H54 (cell line): ENCODE results near the gene DDX46.
"Not testable (repeated sequence)": the region's sequence is repeated elsewhere in the genome, so short reads cannot be mapped to it uniquely, and the experiment has no call there.

Experiments
- DNase-seq: peaks from one replicate; pipeline ENCODE4 v3.0.0; 2011; ENCODE audit warnings: low spot score, mixed read lengths; ENCODE audit not compliant: insufficient read length
- FAIRE-seq: peaks from 3 replicates; lab custom pipeline; 2011; peaks lifted over from hg19 to GRCh38; lab: Jason Lieb, UNC
- POLR2A ChIP-seq: IDR thresholded peaks from 2 replicates; pipeline ENCODE4 v1.6.1; 2011; ENCODE audit warnings: low read depth, mild to moderate bottlenecking, low read length

Gene DDX46

DNA sequence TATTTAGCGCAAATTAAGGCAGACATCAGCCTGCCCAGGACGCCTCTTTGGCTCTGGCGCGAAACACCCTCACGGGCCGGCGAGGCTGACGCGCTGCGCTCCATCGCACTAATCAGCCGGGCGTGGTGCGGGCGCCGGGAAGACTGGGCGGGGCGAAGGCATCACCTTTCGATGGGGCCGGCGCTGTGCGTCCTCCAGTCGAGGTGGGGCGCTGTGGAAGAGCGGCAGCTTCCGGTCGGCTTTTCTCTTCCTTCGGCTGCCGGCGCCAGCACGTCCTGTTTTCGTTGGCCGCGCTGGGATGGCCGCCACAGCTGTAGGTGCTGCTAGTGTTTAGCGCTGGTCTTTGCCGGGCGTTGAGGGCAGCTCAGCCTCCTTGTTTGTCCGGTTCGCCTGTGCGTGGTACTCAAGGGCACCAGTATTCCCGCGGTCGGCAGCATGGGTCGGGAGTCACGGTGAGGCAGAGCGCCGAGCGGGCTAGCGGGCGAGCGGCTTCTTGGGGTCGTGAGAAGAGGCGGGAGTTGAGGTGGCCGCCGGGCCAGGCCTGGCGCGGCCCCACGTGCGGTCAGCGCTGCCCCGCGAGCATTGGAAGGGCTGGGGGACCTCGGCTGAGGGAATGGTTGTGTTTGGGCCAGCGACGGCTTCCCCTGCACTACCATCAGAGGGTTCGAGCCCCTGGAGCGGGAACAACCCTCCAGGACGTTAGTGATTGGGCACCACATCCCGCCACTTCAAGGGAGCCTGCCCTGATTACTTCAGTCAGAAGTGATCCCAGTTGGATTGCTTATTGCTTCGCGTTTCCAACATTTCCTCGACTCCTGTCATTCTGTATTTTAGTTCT is at the start of gene DDX46:
TSS of gene DDX46 (plus strand) at position 276 of the 838 bp plus-strand sequence. CDS start at position 436, 160 bp downstream.
- peak; percentile 75 for TF ChIP-seq POLR2A
- FAIRE-seq (peak; percentile 41), DNase-seq (peak; percentile 89)

DNA sequence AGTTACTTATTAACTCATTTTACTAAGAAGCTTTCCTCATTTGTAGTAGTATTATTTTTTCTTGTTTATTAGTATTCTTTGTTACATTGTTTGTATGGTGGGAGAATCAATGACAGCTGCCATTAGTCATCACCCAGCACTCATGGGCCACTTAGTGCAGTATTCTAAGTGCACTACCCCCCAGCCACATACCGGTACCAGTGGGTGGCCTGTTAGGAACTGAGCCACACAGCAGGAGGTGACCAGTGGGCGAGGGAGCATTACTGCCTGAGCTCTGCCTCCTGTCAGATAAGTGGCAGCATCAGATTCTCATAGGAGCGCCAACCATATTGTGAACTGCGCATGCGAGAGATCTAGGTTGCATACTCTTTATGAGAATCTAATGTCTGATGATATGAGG is 44.5 kb upstream of the DDX46 start:
- DNase-seq (peak; percentile 15), FAIRE-seq (no peak)
- TF ChIP-seq POLR2A, result no peak

- TF ChIP-seq POLR2A, result no peak
- FAIRE-seq, result no peak
- no peak for DNase-seq
These were observed 44.0 kb upstream of the DDX46 start for GRCh38 chr5:134714541-134714940.

DNA sequence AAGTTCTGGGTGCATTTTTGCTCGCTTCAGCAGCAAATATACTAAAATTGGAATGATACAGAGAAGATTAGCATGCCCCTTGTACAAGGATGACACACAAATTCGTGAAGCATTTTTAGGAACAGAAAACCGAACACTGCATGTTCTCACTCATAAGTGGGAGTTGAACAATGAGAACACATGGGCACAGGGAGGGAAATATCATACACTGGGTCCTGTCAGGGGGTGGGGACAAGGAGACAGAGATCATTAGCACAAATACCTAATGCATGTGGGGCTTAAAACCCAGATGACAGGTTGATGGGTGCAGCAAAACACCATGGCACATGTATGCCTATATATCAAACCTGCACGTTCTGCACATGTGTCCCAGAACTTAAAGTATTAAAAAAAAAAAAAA is 43.1 kb upstream of the DDX46 start:
- DNase-seq, FAIRE-seq: not testable (repeated sequence)

DNA sequence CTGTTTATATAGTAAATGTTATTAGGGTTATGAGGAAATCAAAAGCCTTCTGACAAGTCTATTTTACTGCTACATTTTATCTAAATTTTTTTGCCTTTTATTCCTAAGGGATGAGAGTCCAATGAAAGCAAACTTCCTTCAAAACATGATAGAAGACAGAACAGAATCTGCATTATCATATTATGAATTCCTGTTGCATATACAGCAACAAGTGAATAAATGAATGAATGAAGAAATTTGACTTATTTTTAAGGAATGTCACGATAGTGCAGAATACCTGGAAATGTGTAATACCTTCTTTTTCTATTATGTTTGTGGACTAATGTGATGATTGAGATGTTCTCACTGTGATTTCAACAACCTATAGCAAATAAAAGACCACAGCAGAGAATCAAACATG is 33.7 kb upstream of the DDX46 start:
- FAIRE-seq, result no peak

GRCh38 chr5:134732819-134733218 is 25.8 kb upstream of the DDX46 start:
- TF ChIP-seq POLR2A, result no peak
- DNase-seq (no peak), FAIRE-seq (no peak)

More for the DNA sequence above, 33.7 kb upstream of the DDX46 start:
- DNase-seq, result no peak
- TF ChIP-seq POLR2A, result no peak

- no peak for TF ChIP-seq POLR2A
These were observed 23.3 kb upstream of the DDX46 start for GRCh38 chr5:134735243-134735642.

GRCh38 chr5:134736173-134736812 is 22.3 kb upstream of the DDX46 start:
- DNase-seq (no peak), FAIRE-seq (no peak)
- TF ChIP-seq POLR2A, result no peak

More at GRCh38 chr5:134735243-134735642, 23.3 kb upstream of the DDX46 start:
- DNase-seq, result no peak
- FAIRE-seq, result no peak

- peak; percentile 36 for FAIRE-seq
- DNase-seq, result peak; percentile 85
- peak; percentile 83 for TF ChIP-seq POLR2A
These were observed 20.2 kb upstream of the DDX46 start, which contains the start of gene CAMLG for GRCh38 chr5:134738133-134738962. Gene CAMLG (plus strand): TSS chr5:134738548. CDS start chr5:134738621, 73 bp downstream.

GRCh38 chr5:134738963-134739661 is 19.5 kb upstream of the DDX46 start:
- no peak for FAIRE-seq
- TF ChIP-seq POLR2A, result no peak
- no peak for DNase-seq

- TF ChIP-seq POLR2A, result no peak
- DNase-seq (no peak), FAIRE-seq (no peak)
These were observed 17.5 kb upstream of the DDX46 start for GRCh38 chr5:134741052-134741451.

GRCh38 chr5:134742134-134742533 is 16.4 kb upstream of the DDX46 start:
- TF ChIP-seq POLR2A, result no peak
- no peak for DNase-seq
- no peak for FAIRE-seq

DNA sequence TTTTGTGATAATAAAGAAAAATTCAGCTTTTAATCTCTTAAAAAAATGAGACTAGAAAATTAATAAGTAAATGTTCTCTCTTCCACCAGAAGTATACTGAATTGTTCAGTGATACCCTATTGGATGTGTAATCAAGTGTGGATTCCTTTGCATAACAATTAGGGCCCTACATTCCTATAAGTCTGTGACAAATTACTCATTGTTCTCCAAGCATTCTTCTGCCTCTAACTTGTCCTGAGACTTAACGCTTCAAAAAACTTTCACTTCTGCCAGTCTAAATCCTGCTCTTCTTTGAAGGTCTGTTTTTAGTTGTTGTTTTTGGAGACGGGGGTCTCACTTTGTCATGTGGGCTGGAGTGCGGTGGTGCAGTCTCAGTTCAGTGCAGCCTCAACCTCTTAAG is 9.2 kb upstream of the DDX46 start:
- DNase-seq, result no peak
- FAIRE-seq, result no peak
- TF ChIP-seq POLR2A, result no peak
